GM12873 (cell line): Measurements from ENCODE around the gene ZDHHC5.

Experiments
- TF ChIP-seq, protein P1 (sequence below): IDR thresholded peaks from 2 replicates; pipeline ENCODE4 v1.5.1; 2012; ENCODE audit warnings: low read depth, mild to moderate bottlenecking, moderate library complexity, low read length, control low read depth; ENCODE audit not compliant: insufficient read depth; ENCODE audit errors: missing control alignments

Gene ZDHHC5

GRCh38 chr11:57630171-57630570, 37.7 kb upstream of the ZDHHC5 start:
- TF ChIP-seq, protein P1, sequence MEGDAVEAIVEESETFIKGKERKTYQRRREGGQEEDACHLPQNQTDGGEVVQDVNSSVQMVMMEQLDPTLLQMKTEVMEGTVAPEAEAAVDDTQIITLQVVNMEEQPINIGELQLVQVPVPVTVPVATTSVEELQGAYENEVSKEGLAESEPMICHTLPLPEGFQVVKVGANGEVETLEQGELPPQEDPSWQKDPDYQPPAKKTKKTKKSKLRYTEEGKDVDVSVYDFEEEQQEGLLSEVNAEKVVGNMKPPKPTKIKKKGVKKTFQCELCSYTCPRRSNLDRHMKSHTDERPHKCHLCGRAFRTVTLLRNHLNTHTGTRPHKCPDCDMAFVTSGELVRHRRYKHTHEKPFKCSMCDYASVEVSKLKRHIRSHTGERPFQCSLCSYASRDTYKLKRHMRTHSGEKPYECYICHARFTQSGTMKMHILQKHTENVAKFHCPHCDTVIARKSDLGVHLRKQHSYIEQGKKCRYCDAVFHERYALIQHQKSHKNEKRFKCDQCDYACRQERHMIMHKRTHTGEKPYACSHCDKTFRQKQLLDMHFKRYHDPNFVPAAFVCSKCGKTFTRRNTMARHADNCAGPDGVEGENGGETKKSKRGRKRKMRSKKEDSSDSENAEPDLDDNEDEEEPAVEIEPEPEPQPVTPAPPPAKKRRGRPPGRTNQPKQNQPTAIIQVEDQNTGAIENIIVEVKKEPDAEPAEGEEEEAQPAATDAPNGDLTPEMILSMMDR, result no peak

- TF ChIP-seq, protein P1, result no peak
Measured at GRCh38 chr11:57632116-57632515, 35.8 kb upstream of the ZDHHC5 start.

DNA sequence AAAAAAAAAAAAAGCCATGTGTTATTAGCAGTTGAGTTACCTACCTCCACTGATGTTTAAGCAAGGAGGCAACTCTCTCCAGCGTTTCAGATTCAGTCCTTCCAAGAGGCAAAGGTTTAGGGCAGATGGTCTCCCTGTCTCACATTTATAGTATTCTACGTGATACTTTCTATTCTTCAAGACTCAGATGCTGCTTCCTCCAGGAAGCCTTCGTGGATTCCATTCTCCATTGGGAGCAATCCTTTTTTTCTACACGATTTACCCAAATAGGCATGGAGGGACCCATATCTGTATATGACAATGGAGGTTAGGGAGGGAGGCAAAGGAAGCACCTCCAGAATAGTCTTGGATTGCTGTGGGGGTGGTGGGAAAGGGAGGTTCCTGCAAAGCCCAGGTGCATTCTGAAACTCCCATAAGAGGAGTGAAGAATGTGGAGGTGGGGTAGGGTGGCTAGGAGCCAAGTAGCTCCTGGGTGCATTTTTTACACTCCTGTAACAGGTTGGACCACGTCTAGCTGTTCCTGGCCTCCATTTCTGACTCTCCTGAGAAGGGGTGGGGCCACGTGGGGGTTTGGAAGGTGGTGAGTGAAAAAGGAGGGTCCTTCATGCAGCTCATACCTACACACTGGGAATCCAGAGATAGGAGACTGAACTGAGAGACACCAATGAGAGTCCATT, 34.4 kb upstream of the ZDHHC5 start:
- TF ChIP-seq, protein P1, result no peak

DNA sequence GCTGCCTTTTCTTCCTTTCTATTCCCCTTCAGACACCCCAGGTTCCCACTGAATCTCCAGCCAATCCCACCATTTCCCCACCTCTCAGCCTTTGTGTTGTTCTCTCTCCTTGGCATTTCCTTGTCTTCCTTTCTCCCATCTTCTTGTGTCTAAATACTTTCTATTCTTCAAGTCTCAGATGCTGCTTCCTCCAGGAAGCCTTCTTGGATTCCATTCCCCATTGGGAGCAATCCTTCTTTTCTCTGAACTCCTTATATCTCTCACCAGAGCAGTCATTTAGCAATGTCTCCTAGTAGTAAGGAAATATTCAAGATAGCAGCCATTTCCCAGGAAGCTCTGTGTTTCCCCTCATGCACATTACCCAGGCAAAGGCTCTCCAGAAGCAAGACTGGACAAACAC, 33.6 kb upstream of the ZDHHC5 start:
- TF ChIP-seq, protein P1, result no peak

DNA sequence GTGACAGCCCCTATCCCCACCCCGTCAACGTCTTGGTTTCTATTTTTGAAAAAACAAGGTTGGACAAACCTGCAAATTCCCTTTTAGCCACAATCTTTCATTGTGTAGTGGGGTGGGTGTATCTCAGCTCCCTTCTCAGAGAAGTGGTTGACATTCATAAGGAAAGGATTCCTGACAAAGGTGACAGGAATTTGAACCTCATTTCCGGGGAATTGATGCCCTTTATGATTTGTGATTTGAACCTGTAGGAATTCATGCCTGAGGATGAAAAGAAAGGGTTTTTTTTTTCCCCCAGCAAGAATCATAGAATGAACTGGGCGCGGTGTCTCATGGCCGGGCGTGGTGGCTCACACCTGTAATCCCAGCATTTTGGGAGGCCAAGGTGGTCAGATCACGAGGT, 32.7 kb upstream of the ZDHHC5 start:
- TF ChIP-seq, protein P1, result no peak

DNA sequence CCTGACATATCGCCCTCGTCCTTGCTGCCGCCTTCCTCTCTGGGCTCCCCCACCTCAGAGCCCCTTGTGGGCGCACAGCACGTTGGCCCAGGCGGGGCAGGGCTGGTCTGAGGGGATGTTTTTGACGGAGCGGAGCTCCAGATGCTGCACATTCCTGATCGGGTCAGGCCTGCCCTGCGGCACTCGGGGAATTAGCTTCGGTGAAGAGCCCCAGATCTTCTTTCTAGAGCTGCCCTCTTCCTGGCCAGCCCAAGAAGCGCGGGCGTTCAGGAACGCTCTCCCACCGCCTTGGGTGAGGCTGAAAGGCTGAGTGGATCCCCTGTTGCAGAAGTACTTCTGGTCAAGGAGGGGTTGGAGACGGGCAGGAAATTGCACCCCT, 30.3 kb upstream of the ZDHHC5 start:
- TF ChIP-seq, protein P1, result no peak

GRCh38 chr11:57638005-57638781, 29.7 kb upstream of the ZDHHC5 start:
- TF ChIP-seq, protein P1, result no peak
